Measurements from ENCODE around the gene EFNB1. TPM values are rescaled to one million over a fixed set of nuclear protein-coding genes. Genes with fewer than 3 reads are reported as not detected.

EFNB1 gene
- total RNA-seq, 1 donor from 2014 or later, result 5.9 TPM

- Mint-ChIP-seq H3K9me3 (ENCODE audit: unreplicated experiment) (no peaks in the 10 kb centered on the region), H3K36me3 (ENCODE audit: unreplicated experiment) (no peaks in the 10 kb centered on the region), H3K4me1 (ENCODE audit: low read depth, unreplicated experiment) (no peaks in the 10 kb centered on the region), H3K27me3 (ENCODE audit: unreplicated experiment) (peaks cover 6% of the 10 kb centered on the region), H3K4me3 (ENCODE audit: unreplicated experiment) (no peak overlapping the region), H3K27ac (ENCODE audit: unreplicated experiment) (no peak overlapping the region)
- TF ChIP-seq CTCF (IDR thresholded peaks at IDR 0.05; ENCODE audit: partially characterized antibody, unreplicated experiment), result no peak
- DNase-seq, result no peak
These were observed 5.2 kb upstream of the EFNB1 start for GRCh38 chrX:68823413-68824151.

- Mint-ChIP-seq H3K27me3 (ENCODE audit: unreplicated experiment) (peaks cover 6% of the 10 kb centered on the region), H3K27ac (ENCODE audit: unreplicated experiment) (no peak overlapping the region), H3K36me3 (ENCODE audit: unreplicated experiment) (no peaks in the 10 kb centered on the region), H3K9me3 (ENCODE audit: unreplicated experiment) (no peaks in the 10 kb centered on the region), H3K4me3 (ENCODE audit: unreplicated experiment) (no peak overlapping the region), H3K4me1 (ENCODE audit: low read depth, unreplicated experiment) (no peaks in the 10 kb centered on the region)
- TF ChIP-seq CTCF (IDR thresholded peaks at IDR 0.05; ENCODE audit: partially characterized antibody, unreplicated experiment), result no peak
- DNase-seq, result no peak
These were observed 4.7 kb upstream of the EFNB1 start for GRCh38 chrX:68824152-68824433.

GRCh38 chrX:68824565-68825125 is 4.2 kb upstream of the EFNB1 start:
- Mint-ChIP-seq H3K27me3 (ENCODE audit: unreplicated experiment) (peaks cover 6% of the 10 kb centered on the region), H3K36me3 (ENCODE audit: unreplicated experiment) (no peaks in the 10 kb centered on the region), H3K9me3 (ENCODE audit: unreplicated experiment) (no peaks in the 10 kb centered on the region), H3K27ac (ENCODE audit: unreplicated experiment) (no peak overlapping the region), H3K4me3 (ENCODE audit: unreplicated experiment) (no peak overlapping the region), H3K4me1 (ENCODE audit: low read depth, unreplicated experiment) (no peaks in the 10 kb centered on the region)
- no peak for DNase-seq
- no peak for TF ChIP-seq CTCF (IDR thresholded peaks at IDR 0.05; ENCODE audit: partially characterized antibody, unreplicated experiment)

- Mint-ChIP-seq H3K27me3 (ENCODE audit: unreplicated experiment) (peaks cover 6% of the 10 kb centered on the region), H3K9me3 (ENCODE audit: unreplicated experiment) (no peaks in the 10 kb centered on the region), H3K36me3 (ENCODE audit: unreplicated experiment) (no peaks in the 10 kb centered on the region), H3K27ac (ENCODE audit: unreplicated experiment) (no peak overlapping the region), H3K4me1 (ENCODE audit: low read depth, unreplicated experiment) (no peaks in the 10 kb centered on the region), H3K4me3 (ENCODE audit: unreplicated experiment) (no peak overlapping the region)
- no peak for TF ChIP-seq CTCF (IDR thresholded peaks at IDR 0.05; ENCODE audit: partially characterized antibody, unreplicated experiment)
- DNase-seq, result no peak
These were observed 2.5 kb upstream of the EFNB1 start for GRCh38 chrX:68826113-68826980.

- Mint-ChIP-seq H3K36me3 (ENCODE audit: unreplicated experiment) (no peaks in the 10 kb centered on the region), H3K9me3 (ENCODE audit: unreplicated experiment) (peaks cover 2% of the 10 kb centered on the region), H3K27ac (ENCODE audit: unreplicated experiment) (no peak overlapping the region), H3K27me3 (ENCODE audit: unreplicated experiment) (peaks cover 8% of the 10 kb centered on the region), H3K4me3 (ENCODE audit: unreplicated experiment) (no peak overlapping the region), H3K4me1 (ENCODE audit: low read depth, unreplicated experiment) (peaks cover 5% of the 10 kb centered on the region)
- no peak for DNase-seq
- no peak for TF ChIP-seq CTCF (IDR thresholded peaks at IDR 0.05; ENCODE audit: partially characterized antibody, unreplicated experiment)
These were observed 1.6 kb upstream of the EFNB1 start for GRCh38 chrX:68827256-68827655.

All from glutamatergic neuron (in vitro differentiated cells).